ENCODE measurements around the gene SUN1. TPM values are rescaled to one million over a fixed set of nuclear protein-coding genes. Genes with fewer than 3 reads are reported as not detected.

SUN1 gene
- polyA plus RNA-seq, 1 of the 3 experiments (the other 2 are of a cell fraction) = 369 TPM

DNA sequence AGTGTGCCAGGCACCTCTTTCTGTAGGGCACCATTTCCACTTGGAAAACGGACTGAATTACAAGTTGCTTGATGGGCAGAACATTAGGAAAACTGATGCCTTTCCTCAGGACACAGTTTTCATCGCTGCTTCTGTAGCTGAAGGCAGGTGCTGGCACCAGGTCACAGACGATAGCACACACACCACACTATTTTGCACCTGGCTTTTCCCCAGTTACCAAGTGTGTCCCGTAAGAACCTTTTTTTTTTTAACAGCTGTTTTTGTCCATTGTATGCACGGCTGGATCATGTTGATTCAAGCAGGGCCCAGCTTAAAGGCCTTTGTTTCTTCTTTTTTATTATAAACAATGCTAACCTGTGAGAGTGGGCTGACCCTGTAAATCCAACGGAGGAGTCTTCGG, 42.8 kb downstream of the SUN1 start (continued):
- TF ChIP-seq, protein P1, sequence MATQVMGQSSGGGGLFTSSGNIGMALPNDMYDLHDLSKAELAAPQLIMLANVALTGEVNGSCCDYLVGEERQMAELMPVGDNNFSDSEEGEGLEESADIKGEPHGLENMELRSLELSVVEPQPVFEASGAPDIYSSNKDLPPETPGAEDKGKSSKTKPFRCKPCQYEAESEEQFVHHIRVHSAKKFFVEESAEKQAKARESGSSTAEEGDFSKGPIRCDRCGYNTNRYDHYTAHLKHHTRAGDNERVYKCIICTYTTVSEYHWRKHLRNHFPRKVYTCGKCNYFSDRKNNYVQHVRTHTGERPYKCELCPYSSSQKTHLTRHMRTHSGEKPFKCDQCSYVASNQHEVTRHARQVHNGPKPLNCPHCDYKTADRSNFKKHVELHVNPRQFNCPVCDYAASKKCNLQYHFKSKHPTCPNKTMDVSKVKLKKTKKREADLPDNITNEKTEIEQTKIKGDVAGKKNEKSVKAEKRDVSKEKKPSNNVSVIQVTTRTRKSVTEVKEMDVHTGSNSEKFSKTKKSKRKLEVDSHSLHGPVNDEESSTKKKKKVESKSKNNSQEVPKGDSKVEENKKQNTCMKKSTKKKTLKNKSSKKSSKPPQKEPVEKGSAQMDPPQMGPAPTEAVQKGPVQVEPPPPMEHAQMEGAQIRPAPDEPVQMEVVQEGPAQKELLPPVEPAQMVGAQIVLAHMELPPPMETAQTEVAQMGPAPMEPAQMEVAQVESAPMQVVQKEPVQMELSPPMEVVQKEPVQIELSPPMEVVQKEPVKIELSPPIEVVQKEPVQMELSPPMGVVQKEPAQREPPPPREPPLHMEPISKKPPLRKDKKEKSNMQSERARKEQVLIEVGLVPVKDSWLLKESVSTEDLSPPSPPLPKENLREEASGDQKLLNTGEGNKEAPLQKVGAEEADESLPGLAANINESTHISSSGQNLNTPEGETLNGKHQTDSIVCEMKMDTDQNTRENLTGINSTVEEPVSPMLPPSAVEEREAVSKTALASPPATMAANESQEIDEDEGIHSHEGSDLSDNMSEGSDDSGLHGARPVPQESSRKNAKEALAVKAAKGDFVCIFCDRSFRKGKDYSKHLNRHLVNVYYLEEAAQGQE (IDR thresholded peaks at IDR 0.05; ENCODE audit: low read depth, low read length) = no peak
- TF ChIP-seq TCF12 (IDR thresholded peaks at IDR 0.05) (no peak), ELF1 (IDR thresholded peaks at IDR 0.05) (no peak)
- TF ChIP-seq, protein P2, sequence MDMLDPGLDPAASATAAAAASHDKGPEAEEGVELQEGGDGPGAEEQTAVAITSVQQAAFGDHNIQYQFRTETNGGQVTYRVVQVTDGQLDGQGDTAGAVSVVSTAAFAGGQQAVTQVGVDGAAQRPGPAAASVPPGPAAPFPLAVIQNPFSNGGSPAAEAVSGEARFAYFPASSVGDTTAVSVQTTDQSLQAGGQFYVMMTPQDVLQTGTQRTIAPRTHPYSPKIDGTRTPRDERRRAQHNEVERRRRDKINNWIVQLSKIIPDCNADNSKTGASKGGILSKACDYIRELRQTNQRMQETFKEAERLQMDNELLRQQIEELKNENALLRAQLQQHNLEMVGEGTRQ (IDR thresholded peaks at IDR 0.05; ENCODE audit: borderline replicate concordance, low read depth, low read length) = no peak

DNA sequence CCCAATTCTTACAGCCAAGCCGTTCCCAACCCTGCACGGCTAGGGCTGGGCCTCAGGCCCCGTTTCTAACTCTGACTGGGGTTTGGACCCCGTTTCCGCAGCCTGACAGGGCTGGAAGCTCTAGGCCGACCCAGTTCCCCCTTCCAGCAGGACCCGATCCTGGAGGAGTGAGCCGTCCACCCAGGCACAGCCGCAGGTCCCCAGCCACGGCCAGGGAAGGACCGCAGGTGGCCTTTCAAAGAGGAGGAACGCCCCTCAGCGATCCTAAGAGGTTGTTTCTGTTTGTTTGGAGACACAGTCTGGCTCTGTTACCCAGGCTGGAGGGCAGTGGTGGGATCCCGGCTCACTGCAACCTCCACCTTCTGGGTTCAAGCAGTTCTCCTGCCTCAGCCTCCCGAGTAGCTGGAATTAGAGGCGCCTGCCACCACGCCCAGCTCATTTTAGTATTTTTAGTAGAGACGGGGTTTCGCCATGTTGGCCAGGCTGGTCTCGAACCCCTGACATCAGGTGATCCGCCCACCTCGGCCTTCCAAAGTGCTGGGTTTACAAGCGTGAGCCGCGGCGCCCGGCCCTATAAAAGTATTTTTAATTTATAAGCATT, 43.3 kb downstream of the SUN1 start:
- H3K4me1 ChIP-seq (ENCODE audit: control insufficient read depth in 1 of 2, insufficient read depth in 2 of 2, low read depth in 1 of 2, low read length in 1 of 2) = peaks cover 11 to 29% of the 10 kb centered on the region in 2 experiments; a peak in 2 of 4 replicates
- peaks cover 46% of the 10 kb centered on the region for H3F3A ChIP-seq (replicated peaks; ENCODE audit: insufficient read depth)
- H3K79me2 ChIP-seq (ENCODE audit: insufficient read depth) = peaks cover 37% of the 10 kb centered on the region
- peaks cover 36 to 47% of the 10 kb centered on the region in 2 experiments for H3K36me3 ChIP-seq (replicated peaks in 1 of 2; ENCODE audit: control insufficient read depth in 1 of 2, insufficient read depth in 2 of 2, low read length in 1 of 2)
- POLR2A ChIA-PET = interaction anchor here (0.6 to 1.4 kb wide), 2 partner anchors 59 to 395 kb away, joined by 3 read pairs; no protein-coding TSS in a partner anchor
- TF ChIP-seq USF1 (IDR thresholded peaks at IDR 0.05; ENCODE audit: borderline replicate concordance, low read depth) (no peak), TAF1 (IDR thresholded peaks at IDR 0.05; ENCODE audit: borderline replicate concordance, low read depth, low read length) (no peak), FOXM1 (IDR thresholded peaks at IDR 0.05; ENCODE audit: low read depth) (no peak), RCOR1 (IDR thresholded peaks at IDR 0.05; ENCODE audit: low read length) (no peak), SMC3 (IDR thresholded peaks at IDR 0.05; ENCODE audit: low read depth, low read length) (no peak), MEF2A (IDR thresholded peaks at IDR 0.05; ENCODE audit: borderline replicate concordance, low read depth) (no peak), FOSL2 (IDR thresholded peaks at IDR 0.05; ENCODE audit: borderline replicate concordance, low read depth) (no peak), CHD2 (IDR thresholded peaks at IDR 0.05; ENCODE audit: low read length, partially characterized antibody) (no peak), MXI1 (IDR thresholded peaks at IDR 0.05; ENCODE audit: low read depth, low read length) (no peak), GABPA (IDR thresholded peaks at IDR 0.05; ENCODE audit: low read depth) (no peak), JUND (IDR thresholded peaks at IDR 0.05) (no peak)
- TF ChIP-seq, protein P3, sequence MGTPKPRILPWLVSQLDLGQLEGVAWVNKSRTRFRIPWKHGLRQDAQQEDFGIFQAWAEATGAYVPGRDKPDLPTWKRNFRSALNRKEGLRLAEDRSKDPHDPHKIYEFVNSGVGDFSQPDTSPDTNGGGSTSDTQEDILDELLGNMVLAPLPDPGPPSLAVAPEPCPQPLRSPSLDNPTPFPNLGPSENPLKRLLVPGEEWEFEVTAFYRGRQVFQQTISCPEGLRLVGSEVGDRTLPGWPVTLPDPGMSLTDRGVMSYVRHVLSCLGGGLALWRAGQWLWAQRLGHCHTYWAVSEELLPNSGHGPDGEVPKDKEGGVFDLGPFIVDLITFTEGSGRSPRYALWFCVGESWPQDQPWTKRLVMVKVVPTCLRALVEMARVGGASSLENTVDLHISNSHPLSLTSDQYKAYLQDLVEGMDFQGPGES (IDR thresholded peaks at IDR 0.05; ENCODE audit: low read depth, low read length) = no peak
- TF ChIP-seq, protein P4, sequence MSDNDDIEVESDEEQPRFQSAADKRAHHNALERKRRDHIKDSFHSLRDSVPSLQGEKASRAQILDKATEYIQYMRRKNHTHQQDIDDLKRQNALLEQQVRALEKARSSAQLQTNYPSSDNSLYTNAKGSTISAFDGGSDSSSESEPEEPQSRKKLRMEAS (IDR thresholded peaks at IDR 0.05; ENCODE audit: low read depth) = no peak
- TF ChIP-seq, protein P5, sequence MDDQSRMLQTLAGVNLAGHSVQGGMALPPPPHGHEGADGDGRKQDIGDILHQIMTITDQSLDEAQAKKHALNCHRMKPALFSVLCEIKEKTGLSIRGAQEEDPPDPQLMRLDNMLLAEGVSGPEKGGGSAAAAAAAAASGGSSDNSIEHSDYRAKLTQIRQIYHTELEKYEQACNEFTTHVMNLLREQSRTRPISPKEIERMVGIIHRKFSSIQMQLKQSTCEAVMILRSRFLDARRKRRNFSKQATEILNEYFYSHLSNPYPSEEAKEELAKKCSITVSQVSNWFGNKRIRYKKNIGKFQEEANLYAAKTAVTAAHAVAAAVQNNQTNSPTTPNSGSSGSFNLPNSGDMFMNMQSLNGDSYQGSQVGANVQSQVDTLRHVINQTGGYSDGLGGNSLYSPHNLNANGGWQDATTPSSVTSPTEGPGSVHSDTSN (IDR thresholded peaks at IDR 0.05) = no peak
- TF ChIP-seq, protein P1 (IDR thresholded peaks at IDR 0.05; ENCODE audit: low read depth, low read length) = no peak
- no peaks in the 10 kb centered on the region for H3K27me3 ChIP-seq (ENCODE audit: insufficient read depth)
- H4K20me1 ChIP-seq (ENCODE audit: insufficient read depth) = peaks cover 28% of the 10 kb centered on the region
- peak overlapping the region; percentile 39 to 61 for H3K27ac ChIP-seq (ENCODE audit: low read depth in 2 of 2, low read length in 1 of 2)
- CTCF ChIA-PET = interaction anchor here (0.9 to 6.4 kb wide), 10 partner anchors 12 to 558 kb away, joined by 3 to 112 read pairs (median 6); no protein-coding TSS in a partner anchor
- H3K4me2 ChIP-seq = no peak overlapping the region; the same call in 1 of the 2 replicates
- no peaks in the 10 kb centered on the region for H3K9me2 ChIP-seq
- no peak overlapping the region; the same call in 1 of the 2 replicates for H3K9ac ChIP-seq
- H3K9me3 ChIP-seq = no peaks in the 10 kb centered on the region
- no peak for DNase-seq
- H2AFZ ChIP-seq (ENCODE audit: low read depth) = peak overlapping the region; percentile 95; the same call in 1 of the 2 replicates
- 92% methylated on average over 25 of the region's 27 CpGs for WGBS (ENCODE audit: low lambda C conversion rate)
- H3K4me3 ChIP-seq (ENCODE audit: low read depth in 2 of 2, low read length in 1 of 2) = no peak overlapping the region
